GM12878 (cell line): ENCODE data around the gene POU2F3. TPM values are rescaled to one million over a fixed set of nuclear protein-coding genes. Genes with fewer than 3 reads are reported as not detected.

Experiments
- ATAC-seq: fragments of 200-7000 bp; cut with Tn5 transposase; 3 replicates; pipeline ENCODE4 v1.9.1; 2020; ENCODE audit warnings: mild to moderate bottlenecking, moderate library complexity
- BruUV-seq: library from RNA; stranded (reverse); fragments of 400-500 nt; replicated peaks from 2 replicates; lab custom pipeline; 2021; lab: Mats Ljungman, UMichigan
- CTCF ChIA-PET: fragments of 300-600 bp; sonication (Branson Sonifier 250); formaldehyde crosslinking; extraction: SDS; loops from one replicate; lab custom pipeline; 2021; ENCODE audit warnings: inconsistent platforms; lab: Yijun Ruan, JAX
- POLR2A ChIA-PET: fragments of 350-600 bp; formaldehyde crosslinking; extraction: SDS; loops from one replicate; lab custom pipeline; 2021; ENCODE audit warnings: inconsistent platforms; lab: Charles Lee
- RAD21 ChIA-PET: fragments of 300-600 bp; sonication (Branson Sonifier 250); formaldehyde crosslinking; loops from one replicate; lab custom pipeline; 2023; ENCODE audit warnings: antibody characterized with exemption; ENCODE audit not compliant: unreplicated experiment; lab: Charles Lee
- SMC1A ChIA-PET: fragments of 300-600 bp; sonication (Branson Sonifier 250); formaldehyde crosslinking; loops from one replicate; lab custom pipeline; 2023; ENCODE audit not compliant: unreplicated experiment, uncharacterized antibody; lab: Charles Lee
- DNase-seq: peaks from one replicate; pipeline ENCODE4 v3.0.0-alpha.2; 2011; ENCODE audit warnings: low read depth, low spot score
- FAIRE-seq: peaks from 3 replicates; lab custom pipeline; 2011; peaks lifted over from hg19 to GRCh38; lab: Jason Lieb, UNC
- H2AFZ ChIP-seq: 2 replicates; pipeline ENCODE4 v1.6.0; 2011; ENCODE audit warnings: low read depth, low read length, control low read depth; ENCODE audit not compliant: control insufficient read depth
- H3K27ac ChIP-seq: 2 replicates; pipeline ENCODE4 v1.5.1; 2011; ENCODE audit warnings: control low read depth; ENCODE audit not compliant: control insufficient read depth, insufficient read depth
- H3K27me3 ChIP-seq, 2 experiments: replicated peaks in 1 of 2; 2 replicates each; pipeline versions ENCODE4 v1.6.0 to v1.6.1; 2011; ENCODE audit warnings: low read length in 1 of 2; ENCODE audit not compliant: control insufficient read depth in 2 of 2, insufficient read depth in 2 of 2
- H3K36me3 ChIP-seq, 2 experiments: 2 replicates each; pipeline ENCODE4 v1.5.1; 2011; ENCODE audit warnings: low read length in 1 of 2; ENCODE audit not compliant: control insufficient read depth in 2 of 2, insufficient read depth in 2 of 2
- H3K4me1 ChIP-seq: 2 replicates; pipeline ENCODE4 v1.6.1; 2011; ENCODE audit warnings: mild to moderate bottlenecking, low read length, moderate library complexity, mixed read lengths; ENCODE audit not compliant: control insufficient read depth, insufficient read depth
- H3K4me2 ChIP-seq: 2 replicates; pipeline ENCODE4 v1.6.0; 2011; ENCODE audit warnings: control low read depth; ENCODE audit not compliant: control insufficient read depth, insufficient read depth
- H3K4me3 ChIP-seq: fragments of 200-600 bp; sonication (generic); 2 replicates; pipeline ENCODE4 v1.5.1; 2016
- H3K79me2 ChIP-seq: 2 replicates; pipeline ENCODE4 v1.6.0; 2011; ENCODE audit warnings: low read length; ENCODE audit not compliant: control insufficient read depth, insufficient read depth
- H3K9ac ChIP-seq: 2 replicates; pipeline ENCODE4 v1.8.0; 2011; ENCODE audit warnings: low read length, control low read depth, mixed read lengths; ENCODE audit not compliant: control insufficient read depth, insufficient read depth
- H3K9me3 ChIP-seq: replicated peaks from 3 replicates; pipeline ENCODE4 v1.5.1; 2011; ENCODE audit warnings: mild to moderate bottlenecking, low read length; ENCODE audit not compliant: control insufficient read depth, insufficient read depth
- H4K20me1 ChIP-seq: 2 replicates; pipeline ENCODE4 v1.6.0; 2011; ENCODE audit not compliant: control insufficient read depth, insufficient read depth
- IKZF1 ChIP-seq: fragments of 450-650 bp; conservative IDR thresholded peaks from 2 replicates; pipeline ENCODE4 v1.6.1; 2017; ENCODE audit warnings: antibody characterized with exemption, mild to moderate bottlenecking
- IKZF2 ChIP-seq, 2 experiments: fragments of 450-650 bp; IDR thresholded peaks; 2 replicates each; pipeline ENCODE4 v1.6.1; 2017; ENCODE audit warnings: mild to moderate bottlenecking in 2 of 2, moderate library complexity in 2 of 2
- MEF2B ChIP-seq: fragments of 450-650 bp; IDR thresholded peaks from 2 replicates; pipeline ENCODE4 v1.6.1; 2018; ENCODE audit warnings: mild to moderate bottlenecking, moderate library complexity; ENCODE audit not compliant: partially characterized antibody, poor library complexity, severe bottlenecking
- MTA2 ChIP-seq: fragments of 450-650 bp; IDR thresholded peaks from 2 replicates; pipeline ENCODE4 v1.6.1; 2016; ENCODE audit warnings: low read depth, mild to moderate bottlenecking, moderate library complexity
- SMAD1 ChIP-seq: fragments of 450-650 bp; IDR thresholded peaks from 2 replicates; pipeline ENCODE4 v1.6.1; 2018; ENCODE audit warnings: mild to moderate bottlenecking, low read depth; ENCODE audit not compliant: partially characterized antibody
- ZBTB33 ChIP-seq: fragments of 450-650 bp; IDR thresholded peaks from 2 replicates; pipeline ENCODE4 v1.6.1; 2017; ENCODE audit warnings: mild to moderate bottlenecking
- ZBTB4 ChIP-seq: fragments of 450-650 bp; formaldehyde crosslinking; IDR thresholded peaks from 2 replicates; pipeline ENCODE4 v1.4.0; 2022; ENCODE audit warnings: mild to moderate bottlenecking, moderate library complexity
- WGBS: methylation state at CpG from one replicate; pipeline ENCODE4 v1.1.6; 2016; ENCODE audit warnings: low lambda C conversion rate; ENCODE audit not compliant: insufficient replicate concordance, insufficient coverage; ENCODE audit errors: missing lambda C conversion rate; 5-methylcytosine and 5-hydroxymethylcytosine counted together
- in situ Hi-C: fragments of 300-500 bp; cut with MboI; formaldehyde crosslinking; loops from 9 replicates; pipeline ENCODE4 v1.14.3; 2018; ENCODE audit warnings: mixed read lengths
- intact Hi-C: fragments of 100-400 bp; cut with micrococcal nuclease; formaldehyde crosslinking; loops from one replicate; pipeline ENCODE4 v1.14.2; 2022; ENCODE audit not compliant: unreplicated experiment
- polyA plus RNA-seq, 11 experiments: library from polyadenylated mRNA; depleted of rRNA in 4 of 11; unstranded in 6 of 11; stranded (reverse) in 5 of 11; fragments of >200 nt; fragmentation: Nextera tagmentation in 4 of 11; fragmentation: Illumina TruSeq in 1 of 11; extraction: Ambion mirVana in 4 of 11; extraction: Trizol in 1 of 11; gene quantifications; 1 replicate in 1 of 11; 2 replicates in 10 of 11; pipeline versions ENCODE4 v1.2.1 to v1.2.3, GENCODE V29; 2011 to 2016; ENCODE audit warnings: inconsistent platforms in 2 of 11, missing spikeins in 2 of 11, low read depth in 1 of 11
- total RNA-seq, 4 experiments: library from RNA; depleted of rRNA in 3 of 4; stranded (reverse); fragments of >200 nt in 3 of 4; fragmentation: Illumina TruSeq in 1 of 4; extraction: Trizol in 1 of 4; gene quantifications; 2 replicates each; pipeline versions ENCODE4 v1.2.1 to v1.2.3, GENCODE V29; 2013 to 2021

POU2F3 gene
- total and polyA plus RNA-seq, 10 of the 15 experiments (the other 5 are each of a cell fraction or from before 2014, with no cell fraction given): 0.09 to 4.4 (median 0.33) TPM

- RAD21 ChIA-PET: no interaction called here
- in situ Hi-C loops: no loop called here
- intact Hi-C loops: no loop called here
- Histone ChIP-seq H3K4me2 (no peak overlapping the region), H3K9ac (no peak overlapping the region), H3K27me3 (peaks cover 0 to 2% of the 10 kb centered on the region in 2 experiments; a peak in 3 of 4 replicates), H3K27ac (no peak overlapping the region), H3K4me1 (no peaks in the 10 kb centered on the region)
- ATAC-seq (no peak), FAIRE-seq (no peak)
- TF ChIP-seq ZBTB4 (CRISPR knock-in tag) (no peak), SMAD1 (no peak), MEF2B (peak; percentile 25), ZBTB33 (no peak), IKZF2 (IDR thresholded peaks at IDR 0.05) (peak in 1 of 2 experiments; percentile 10; a peak in 1 of 4 replicates), IKZF1 (peak; percentile 40; the same call in 1 of the 2 replicates), MTA2 (peak; percentile 83)
- TF ChIP-seq, all 136 proteins: peak for 4
- BruUV-seq: no TSS peak
- Histone ChIP-seq H2AFZ (no peak overlapping the region), H3K9me3 (no peaks in the 10 kb centered on the region), H3K36me3 (no peaks in the 10 kb centered on the region), H4K20me1 (no peaks in the 10 kb centered on the region), H3K4me3 (no peak overlapping the region), H3K79me2 (no peaks in the 10 kb centered on the region)
- CTCF ChIA-PET: no interaction called here
- SMC1A ChIA-PET: interaction anchor here (1.4 kb wide), 1 partner anchor 9 kb away, joined by 5 read pairs; no protein-coding TSS in a partner anchor
- WGBS: 25% methylated on average over 7 of the region's 9 CpGs
- DNase-seq: no peak
- POLR2A ChIA-PET: no interaction called here
Measured at GRCh38 chr11:120199613-120200012, 40.3 kb upstream of the POU2F3 start.
